Measurements from ENCODE around the gene PKD1L1.

The PKD1L1 gene

DNA sequence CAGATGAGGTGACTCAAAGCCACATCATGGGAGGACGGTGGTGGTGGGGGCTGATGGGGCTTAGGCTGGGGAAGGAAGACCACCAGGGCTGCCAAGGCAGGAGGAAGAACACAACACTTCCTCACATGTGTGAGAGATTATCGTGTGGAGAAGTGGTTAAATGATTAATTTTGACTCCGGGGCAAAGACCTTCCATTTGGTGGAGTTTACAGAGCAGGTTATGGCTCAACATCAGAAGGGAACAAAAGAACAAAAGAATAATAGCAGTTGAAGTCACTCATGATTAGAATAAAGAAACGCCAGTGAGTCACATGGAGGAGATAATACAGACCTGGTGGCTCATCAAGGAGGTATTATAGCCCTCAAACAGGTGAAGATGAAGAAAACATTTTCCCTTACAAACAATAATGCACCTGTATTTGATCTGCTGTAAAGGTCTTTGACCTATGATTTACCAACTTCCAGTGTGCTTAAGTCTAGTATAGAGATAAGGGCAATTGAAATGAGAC, 170.1 kb downstream of the PKD1L1 start:
- 0 out of 2 replicates have a peak, but pooled peaks cover 4% of the 10 kb centered on the region for H3K36me3 ChIP-seq (ENCODE audit: insufficient read depth, low read length)
- peaks cover 18% of the 10 kb centered on the region for H3K4me1 ChIP-seq (ENCODE audit: control insufficient read depth, insufficient read depth, low read length, unreplicated experiment)
- no peaks in the 10 kb centered on the region for H3K79me2 ChIP-seq (ENCODE audit: control insufficient read depth, insufficient read depth, low read length, unreplicated experiment)
- no peaks in the 10 kb centered on the region for H3K27me3 ChIP-seq (ENCODE audit: insufficient read depth, low read length)
- no peak overlapping the region for H2AFZ ChIP-seq (ENCODE audit: low read length, unreplicated experiment)
- H3K4me3 ChIP-seq (ENCODE audit: low read depth, low read length), result no peak overlapping the region
- no peak overlapping the region for H3K27ac ChIP-seq (ENCODE audit: low read depth, low read length)

DNA sequence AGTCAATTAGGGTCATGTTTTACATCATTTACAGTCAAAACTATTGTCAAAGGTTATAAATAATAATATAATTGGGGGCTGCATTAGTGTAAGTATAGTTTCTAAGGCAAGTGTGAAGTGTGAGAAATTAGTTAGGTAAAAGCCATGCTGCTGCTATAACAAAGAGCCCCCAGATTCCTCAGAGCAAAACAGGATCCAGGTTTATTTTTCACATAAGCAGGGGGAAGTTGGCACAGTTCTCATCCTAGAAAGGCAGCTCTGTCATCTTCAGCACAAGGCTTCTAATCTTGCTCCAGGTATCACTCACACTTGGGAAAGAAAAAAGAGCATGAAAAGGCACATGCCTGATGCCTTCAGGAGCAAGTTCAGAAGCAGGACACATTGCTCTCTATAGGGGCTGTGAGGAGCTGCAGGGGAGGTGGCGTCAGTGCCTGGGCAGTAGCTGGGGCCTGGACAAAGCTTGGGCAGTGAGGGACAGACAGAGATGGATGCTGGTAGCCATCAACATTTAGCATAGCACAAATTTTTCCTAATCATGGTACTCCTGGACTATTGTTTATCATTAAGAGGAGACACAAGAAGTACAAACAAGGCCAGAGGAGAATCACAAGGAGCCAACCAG, 170.6 kb downstream of the PKD1L1 start:
- Histone ChIP-seq H3K4me1 (ENCODE audit: control insufficient read depth, insufficient read depth, low read length, unreplicated experiment) (peaks cover 13% of the 10 kb centered on the region), H3K36me3 (ENCODE audit: insufficient read depth, low read length) (0 out of 2 replicates have a peak, but pooled peaks cover 4% of the 10 kb centered on the region), H3K4me3 (ENCODE audit: low read depth, low read length) (no peak overlapping the region), H3K27ac (ENCODE audit: low read depth, low read length) (no peak overlapping the region), H2AFZ (ENCODE audit: low read length, unreplicated experiment) (no peak overlapping the region), H3K79me2 (ENCODE audit: control insufficient read depth, insufficient read depth, low read length, unreplicated experiment) (no peaks in the 10 kb centered on the region), H3K27me3 (ENCODE audit: insufficient read depth, low read length) (no peaks in the 10 kb centered on the region)

DNA sequence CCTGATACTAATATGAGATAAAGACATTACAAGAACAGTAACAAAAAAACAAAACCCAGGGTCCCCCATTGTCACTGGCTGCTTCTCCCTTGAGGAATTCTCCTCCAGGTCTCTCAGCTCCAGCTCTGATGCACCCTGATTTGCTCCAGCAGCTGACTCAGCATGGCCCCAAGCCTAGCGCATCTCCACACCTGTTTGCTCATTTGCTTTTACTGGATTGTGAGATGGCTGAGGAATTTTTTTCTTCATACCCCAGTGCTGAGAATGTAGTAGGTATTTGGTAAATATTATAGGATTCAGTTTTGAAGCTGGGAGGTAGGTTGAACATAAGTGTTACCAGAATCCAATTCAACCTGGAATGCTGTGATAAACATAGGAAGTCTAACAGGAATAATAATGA, 171.9 kb downstream of the PKD1L1 start:
- Histone ChIP-seq H3K36me3 (ENCODE audit: insufficient read depth, low read length) (0 out of 2 replicates have a peak, but pooled peaks cover 4% of the 10 kb centered on the region), H3K27ac (ENCODE audit: low read depth, low read length) (no peak overlapping the region), H3K4me1 (ENCODE audit: control insufficient read depth, insufficient read depth, low read length, unreplicated experiment) (peaks cover 15% of the 10 kb centered on the region), H3K27me3 (ENCODE audit: insufficient read depth, low read length) (no peaks in the 10 kb centered on the region), H2AFZ (ENCODE audit: low read length, unreplicated experiment) (no peak overlapping the region), H3K4me3 (ENCODE audit: low read depth, low read length) (no peak overlapping the region), H3K79me2 (ENCODE audit: control insufficient read depth, insufficient read depth, low read length, unreplicated experiment) (no peaks in the 10 kb centered on the region)

DNA sequence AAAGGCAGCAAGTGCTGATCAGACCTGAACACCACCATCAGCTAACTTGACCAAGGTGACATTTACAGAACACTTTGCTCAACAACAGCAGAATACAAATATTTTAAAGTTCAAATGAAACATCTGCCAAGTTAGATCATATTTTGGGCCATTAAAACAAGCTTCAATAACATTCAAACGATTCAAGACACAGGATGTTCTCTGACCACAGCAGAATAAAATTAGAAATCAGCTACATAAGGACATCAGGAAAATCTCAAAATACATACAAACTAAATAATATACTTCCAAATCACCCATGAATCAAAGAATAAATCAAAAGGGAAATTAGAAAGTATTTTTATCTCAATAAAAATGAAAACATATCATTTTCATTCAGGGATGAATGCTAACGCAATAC, 173.0 kb downstream of the PKD1L1 start:
- Histone ChIP-seq H3K27me3 (ENCODE audit: insufficient read depth, low read length) (no peaks in the 10 kb centered on the region), H2AFZ (ENCODE audit: low read length, unreplicated experiment) (no peak overlapping the region), H3K36me3 (ENCODE audit: insufficient read depth, low read length) (0 out of 2 replicates have a peak, but pooled peaks cover 4% of the 10 kb centered on the region), H3K4me1 (ENCODE audit: control insufficient read depth, insufficient read depth, low read length, unreplicated experiment) (peaks cover 20% of the 10 kb centered on the region), H3K27ac (ENCODE audit: low read depth, low read length) (no peak overlapping the region), H3K79me2 (ENCODE audit: control insufficient read depth, insufficient read depth, low read length, unreplicated experiment) (no peaks in the 10 kb centered on the region), H3K4me3 (ENCODE audit: low read depth, low read length) (no peak overlapping the region)

DNA sequence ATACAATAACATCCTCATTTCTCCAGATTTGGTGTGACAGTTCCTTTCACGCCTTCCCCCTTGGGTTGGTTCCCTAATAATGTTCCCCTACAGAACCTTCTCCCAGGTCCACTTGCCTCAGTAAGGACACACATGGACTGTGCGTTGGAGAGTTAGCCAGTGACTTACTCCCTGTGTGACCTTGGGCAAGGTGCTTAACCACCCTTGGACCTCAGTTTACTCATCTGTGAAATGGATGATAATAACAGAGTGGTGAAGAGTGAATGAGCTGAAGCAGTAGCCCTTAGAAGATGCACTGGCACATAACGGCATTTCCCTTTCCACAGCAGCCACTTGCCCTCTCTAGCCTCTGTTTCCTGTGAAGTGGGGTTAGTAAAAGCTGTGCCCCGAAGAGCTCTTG, 175.8 kb downstream of the PKD1L1 start:
- Histone ChIP-seq H3K27me3 (ENCODE audit: insufficient read depth, low read length) (no peaks in the 10 kb centered on the region), H3K36me3 (ENCODE audit: insufficient read depth, low read length) (0 out of 2 replicates have a peak, but pooled peaks cover 4% of the 10 kb centered on the region), H3K79me2 (ENCODE audit: control insufficient read depth, insufficient read depth, low read length, unreplicated experiment) (no peaks in the 10 kb centered on the region), H3K27ac (ENCODE audit: low read depth, low read length) (no peak overlapping the region), H3K4me1 (ENCODE audit: control insufficient read depth, insufficient read depth, low read length, unreplicated experiment) (peaks cover 20% of the 10 kb centered on the region), H2AFZ (ENCODE audit: low read length, unreplicated experiment) (no peak overlapping the region), H3K4me3 (ENCODE audit: low read depth, low read length) (no peak overlapping the region)

DNA sequence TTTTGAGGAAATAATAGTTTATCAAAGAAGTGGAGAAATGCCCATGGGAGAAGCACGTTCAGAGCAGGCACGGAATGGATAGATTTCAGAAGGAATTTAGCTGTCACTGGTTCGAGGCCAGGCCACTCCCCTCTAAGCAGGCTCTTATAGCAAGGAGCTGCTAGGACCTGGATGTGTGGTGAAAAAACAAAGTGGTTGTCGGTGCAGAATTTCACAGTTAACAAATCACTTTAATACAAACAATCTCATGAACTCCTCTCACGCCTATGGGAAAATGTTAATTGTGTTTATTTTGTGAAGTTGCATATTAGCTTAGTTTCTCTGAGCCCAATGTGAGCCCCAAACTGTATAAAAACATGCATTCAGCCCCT, 176.3 kb downstream of the PKD1L1 start:
- H3K4me3 ChIP-seq (ENCODE audit: low read depth, low read length), result no peak overlapping the region
- no peaks in the 10 kb centered on the region for H3K79me2 ChIP-seq (ENCODE audit: control insufficient read depth, insufficient read depth, low read length, unreplicated experiment)
- peak overlapping the region; percentile 49 for H2AFZ ChIP-seq (ENCODE audit: low read length, unreplicated experiment)
- H3K36me3 ChIP-seq (ENCODE audit: insufficient read depth, low read length), result 0 out of 2 replicates have a peak, but pooled peaks cover under 1% of the 10 kb centered on the region
- H3K27ac ChIP-seq (ENCODE audit: low read depth, low read length), result peak overlapping the region; percentile 77
- H3K4me1 ChIP-seq (ENCODE audit: control insufficient read depth, insufficient read depth, low read length, unreplicated experiment), result peaks cover 20% of the 10 kb centered on the region
- H3K27me3 ChIP-seq (ENCODE audit: insufficient read depth, low read length), result no peaks in the 10 kb centered on the region

DNA sequence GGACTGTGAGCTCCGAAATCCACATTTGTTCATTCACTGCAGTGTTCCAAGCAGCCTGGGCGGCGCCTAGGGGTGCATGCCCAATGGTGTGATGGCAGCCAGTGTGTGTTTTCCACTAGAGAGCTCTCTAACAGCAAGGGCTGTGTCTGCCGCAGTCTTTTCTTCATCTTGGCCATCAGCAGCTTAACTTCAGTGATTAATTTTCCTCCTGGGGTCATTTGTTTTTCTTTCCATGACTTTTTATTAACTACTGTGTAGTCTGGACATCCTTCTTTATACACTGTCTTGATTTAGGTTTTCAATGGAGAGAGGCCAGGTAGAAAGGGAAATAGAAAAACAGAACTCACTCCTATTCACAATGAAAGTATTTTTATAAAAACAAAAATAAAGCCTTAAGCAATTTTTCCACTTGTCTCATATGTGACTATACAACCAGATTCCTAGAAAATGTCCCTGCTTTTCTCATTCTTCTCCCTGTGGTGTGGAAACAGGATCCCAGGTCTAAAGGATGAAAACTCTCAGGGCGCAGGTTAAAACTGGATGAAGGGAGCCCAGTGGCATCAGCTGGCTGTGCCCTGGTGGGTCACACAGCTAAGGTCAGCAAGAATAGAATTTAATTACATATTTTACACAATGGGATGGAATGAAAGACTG, 176.8 kb downstream of the PKD1L1 start:
- Histone ChIP-seq H3K27ac (ENCODE audit: low read depth, low read length) (peak overlapping the region; percentile 77), H3K27me3 (ENCODE audit: insufficient read depth, low read length) (no peaks in the 10 kb centered on the region), H3K36me3 (ENCODE audit: insufficient read depth, low read length) (no peaks in the 10 kb centered on the region), H3K79me2 (ENCODE audit: control insufficient read depth, insufficient read depth, low read length, unreplicated experiment) (no peaks in the 10 kb centered on the region), H2AFZ (ENCODE audit: low read length, unreplicated experiment) (peak overlapping the region; percentile 49), H3K4me3 (ENCODE audit: low read depth, low read length) (no peak overlapping the region), H3K4me1 (ENCODE audit: control insufficient read depth, insufficient read depth, low read length, unreplicated experiment) (peaks cover 20% of the 10 kb centered on the region)

DNA sequence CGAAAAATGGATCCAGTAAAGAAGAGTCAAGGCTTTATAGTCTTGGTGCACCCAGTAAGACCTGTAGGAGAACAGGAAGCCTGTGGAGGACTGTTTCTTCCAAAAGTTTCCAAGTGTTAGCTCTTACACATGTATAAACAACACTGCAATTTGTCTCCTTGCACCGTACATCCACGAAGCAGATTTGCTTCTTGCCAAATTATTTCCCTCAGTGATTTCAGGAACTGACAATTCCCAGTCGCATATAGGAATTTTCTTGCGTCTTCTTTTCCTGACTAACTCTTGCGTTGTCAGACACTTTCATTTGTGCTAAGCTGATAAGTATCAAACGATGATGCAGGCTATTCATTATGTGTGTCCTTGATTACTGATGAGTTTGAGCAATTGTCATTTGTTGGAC, 182.1 kb downstream of the PKD1L1 start:
- no peaks in the 10 kb centered on the region for H3K27me3 ChIP-seq (ENCODE audit: insufficient read depth, low read length)
- H3K4me1 ChIP-seq (ENCODE audit: control insufficient read depth, insufficient read depth, low read length, unreplicated experiment), result peaks cover 42% of the 10 kb centered on the region
- H2AFZ ChIP-seq (ENCODE audit: low read length, unreplicated experiment), result no peak overlapping the region
- H3K79me2 ChIP-seq (ENCODE audit: control insufficient read depth, insufficient read depth, low read length, unreplicated experiment), result no peaks in the 10 kb centered on the region
- H3K4me3 ChIP-seq (ENCODE audit: low read depth, low read length), result no peak overlapping the region
- H3K36me3 ChIP-seq (ENCODE audit: insufficient read depth, low read length), result no peaks in the 10 kb centered on the region
- H3K27ac ChIP-seq (ENCODE audit: low read depth, low read length), result no peak overlapping the region

DNA sequence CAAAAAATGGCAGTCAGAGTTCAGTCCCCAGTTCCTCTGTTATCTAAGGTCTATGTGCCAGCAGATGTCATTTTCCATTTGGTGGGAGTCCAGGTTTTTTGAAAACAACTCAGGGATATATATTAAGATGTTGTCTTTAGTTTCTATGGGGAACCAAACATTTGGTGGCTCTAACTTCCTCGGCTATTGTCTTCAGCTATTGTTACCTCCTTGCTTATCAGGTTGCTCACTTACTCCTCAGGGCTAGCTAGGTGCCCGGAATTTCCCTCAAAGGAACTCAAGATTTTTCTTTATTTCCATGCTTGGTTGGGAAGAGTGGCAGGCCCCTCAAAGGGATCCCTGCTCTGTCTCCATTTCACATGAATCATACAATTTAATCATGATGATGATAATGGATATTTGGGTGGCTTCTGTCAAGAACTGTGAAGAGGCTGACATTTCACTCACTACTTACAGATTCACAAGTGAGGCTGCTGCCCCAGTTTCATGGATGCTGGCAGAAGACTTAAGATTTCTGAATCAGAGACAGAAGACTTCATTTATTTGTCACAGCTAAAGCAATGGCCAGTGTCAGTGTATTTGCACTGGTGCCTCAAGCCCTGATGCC, 182.8 kb downstream of the PKD1L1 start:
- Histone ChIP-seq H3K27me3 (ENCODE audit: insufficient read depth, low read length) (no peaks in the 10 kb centered on the region), H3K36me3 (ENCODE audit: insufficient read depth, low read length) (no peaks in the 10 kb centered on the region), H2AFZ (ENCODE audit: low read length, unreplicated experiment) (no peak overlapping the region), H3K4me3 (ENCODE audit: low read depth, low read length) (no peak overlapping the region), H3K79me2 (ENCODE audit: control insufficient read depth, insufficient read depth, low read length, unreplicated experiment) (no peaks in the 10 kb centered on the region), H3K4me1 (ENCODE audit: control insufficient read depth, insufficient read depth, low read length, unreplicated experiment) (peaks cover 39% of the 10 kb centered on the region), H3K27ac (ENCODE audit: low read depth, low read length) (no peak overlapping the region)

DNA sequence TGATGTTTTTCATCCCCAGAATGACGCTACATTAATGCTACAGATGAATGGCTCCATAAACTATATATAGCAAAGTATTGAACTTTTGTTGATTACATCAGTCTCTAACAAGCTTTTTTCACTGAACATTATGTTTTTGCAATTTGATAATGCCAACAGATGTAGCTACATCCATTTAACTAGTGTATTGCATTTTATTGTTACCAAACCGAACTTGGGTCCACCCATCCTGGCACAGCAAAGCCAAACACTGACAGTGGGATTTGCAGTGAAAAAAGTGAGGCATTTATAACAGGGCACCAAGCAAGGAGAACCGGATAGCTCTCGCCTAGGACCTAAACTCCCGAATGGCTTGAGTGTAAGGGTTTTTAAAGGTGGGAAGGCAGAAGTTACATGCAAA, 183.5 kb downstream of the PKD1L1 start:
- Histone ChIP-seq H3K27me3 (ENCODE audit: insufficient read depth, low read length) (no peaks in the 10 kb centered on the region), H3K4me3 (ENCODE audit: low read depth, low read length) (no peak overlapping the region), H3K79me2 (ENCODE audit: control insufficient read depth, insufficient read depth, low read length, unreplicated experiment) (no peaks in the 10 kb centered on the region), H3K27ac (ENCODE audit: low read depth, low read length) (peak overlapping the region; percentile 97), H2AFZ (ENCODE audit: low read length, unreplicated experiment) (no peak overlapping the region), H3K36me3 (ENCODE audit: insufficient read depth, low read length) (no peaks in the 10 kb centered on the region), H3K4me1 (ENCODE audit: control insufficient read depth, insufficient read depth, low read length, unreplicated experiment) (peaks cover 39% of the 10 kb centered on the region)

Measured in ACC112 (cell line).